ENCODE results near the gene RGS6. TPM values are rescaled to one million over a fixed set of nuclear protein-coding genes. Genes with fewer than 3 reads are reported as not detected.

The RGS6 gene
- total RNA-seq, 1 donor from 2014 or later: 0.24 TPM

GRCh38 chr14:72454388-72455160 lies 522.3 kb downstream of the RGS6 start:
- no peak overlapping the region for H3K27ac Mint-ChIP-seq (ENCODE audit: unreplicated experiment)
- no peaks in the 10 kb centered on the region for H3K4me1 Mint-ChIP-seq (ENCODE audit: unreplicated experiment)

GRCh38 chr14:72457641-72458040 lies 525.4 kb downstream of the RGS6 start:
- Mint-ChIP-seq H3K4me1 (ENCODE audit: unreplicated experiment) (no peaks in the 10 kb centered on the region), H3K36me3 (ENCODE audit: unreplicated experiment) (no peaks in the 10 kb centered on the region), H3K9me3 (ENCODE audit: unreplicated experiment) (no peaks in the 10 kb centered on the region), H3K27me3 (ENCODE audit: unreplicated experiment) (peaks cover 37% of the 10 kb centered on the region), H3K27ac (ENCODE audit: unreplicated experiment) (no peak overlapping the region), H3K4me3 (ENCODE audit: unreplicated experiment) (no peak overlapping the region)
- DNase-seq (ENCODE audit: extremely low spot score, unreplicated experiment): no peak
- TF ChIP-seq CTCF (IDR thresholded peaks at IDR 0.05): no peak

More at GRCh38 chr14:72454388-72455160, 522.3 kb downstream of the RGS6 start:
- no peaks in the 10 kb centered on the region for H3K36me3 Mint-ChIP-seq (ENCODE audit: unreplicated experiment)
- H3K9me3 Mint-ChIP-seq (ENCODE audit: unreplicated experiment): no peaks in the 10 kb centered on the region
- peaks cover 36% of the 10 kb centered on the region for H3K27me3 Mint-ChIP-seq (ENCODE audit: unreplicated experiment)
- no peak for TF ChIP-seq CTCF (IDR thresholded peaks at IDR 0.05)
- no peak for DNase-seq (ENCODE audit: extremely low spot score, unreplicated experiment)
- H3K4me3 Mint-ChIP-seq (ENCODE audit: unreplicated experiment): no peak overlapping the region

- Mint-ChIP-seq H3K27ac (ENCODE audit: unreplicated experiment) (no peak overlapping the region), H3K4me1 (ENCODE audit: unreplicated experiment) (no peaks in the 10 kb centered on the region), H3K27me3 (ENCODE audit: unreplicated experiment) (peaks cover 24% of the 10 kb centered on the region), H3K4me3 (ENCODE audit: unreplicated experiment) (no peak overlapping the region), H3K9me3 (ENCODE audit: unreplicated experiment) (peaks cover 15% of the 10 kb centered on the region), H3K36me3 (ENCODE audit: unreplicated experiment) (no peaks in the 10 kb centered on the region)
- DNase-seq (ENCODE audit: extremely low spot score, unreplicated experiment): no peak
- no peak for TF ChIP-seq CTCF (IDR thresholded peaks at IDR 0.05)
These were observed 529.8 kb downstream of the RGS6 start for GRCh38 chr14:72462056-72462455.

GRCh38 chr14:72463291-72463866 lies 531.1 kb downstream of the RGS6 start:
- DNase-seq (ENCODE audit: extremely low spot score, unreplicated experiment): no peak

More at GRCh38 chr14:72463291-72463866, 531.1 kb downstream of the RGS6 start:
- peaks cover 15% of the 10 kb centered on the region for H3K9me3 Mint-ChIP-seq (ENCODE audit: unreplicated experiment)
- H3K27ac Mint-ChIP-seq (ENCODE audit: unreplicated experiment): no peak overlapping the region
- no peak overlapping the region for H3K4me3 Mint-ChIP-seq (ENCODE audit: unreplicated experiment)
- H3K27me3 Mint-ChIP-seq (ENCODE audit: unreplicated experiment): peaks cover 14% of the 10 kb centered on the region
- H3K36me3 Mint-ChIP-seq (ENCODE audit: unreplicated experiment): no peaks in the 10 kb centered on the region
- H3K4me1 Mint-ChIP-seq (ENCODE audit: unreplicated experiment): no peaks in the 10 kb centered on the region
- TF ChIP-seq CTCF (IDR thresholded peaks at IDR 0.05): no peak

Measured in osteocyte (in vitro differentiated cells).